ENCODE measurements around the gene CAPZA1. TPM values are rescaled to one million over a fixed set of nuclear protein-coding genes. Genes with fewer than 3 reads are reported as not detected.

Gene CAPZA1
- polyA plus RNA-seq, 1 of the 3 experiments (the other 2 are of a cell fraction) = 50.8 TPM

DNA sequence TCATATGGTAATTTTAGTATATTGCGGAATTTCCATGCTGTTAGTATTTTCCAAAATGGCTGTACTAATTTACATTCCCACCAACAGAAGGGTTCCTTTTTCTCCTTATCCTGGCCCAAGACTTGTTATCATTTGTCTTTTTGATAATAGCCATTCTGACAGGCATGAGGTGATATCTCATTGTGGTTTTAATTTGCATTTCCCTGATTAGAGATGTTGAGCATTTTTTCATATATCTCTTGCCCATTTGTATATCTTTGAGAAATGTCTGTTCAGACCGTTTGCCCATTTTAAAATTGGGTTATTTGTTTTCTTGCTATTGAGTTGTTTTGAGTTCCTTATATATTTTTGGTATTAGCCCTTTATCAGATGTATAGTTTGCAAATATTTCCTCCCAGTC lies 14.0 kb downstream of the CAPZA1 start (continued):
- TF ChIP-seq, protein P1, sequence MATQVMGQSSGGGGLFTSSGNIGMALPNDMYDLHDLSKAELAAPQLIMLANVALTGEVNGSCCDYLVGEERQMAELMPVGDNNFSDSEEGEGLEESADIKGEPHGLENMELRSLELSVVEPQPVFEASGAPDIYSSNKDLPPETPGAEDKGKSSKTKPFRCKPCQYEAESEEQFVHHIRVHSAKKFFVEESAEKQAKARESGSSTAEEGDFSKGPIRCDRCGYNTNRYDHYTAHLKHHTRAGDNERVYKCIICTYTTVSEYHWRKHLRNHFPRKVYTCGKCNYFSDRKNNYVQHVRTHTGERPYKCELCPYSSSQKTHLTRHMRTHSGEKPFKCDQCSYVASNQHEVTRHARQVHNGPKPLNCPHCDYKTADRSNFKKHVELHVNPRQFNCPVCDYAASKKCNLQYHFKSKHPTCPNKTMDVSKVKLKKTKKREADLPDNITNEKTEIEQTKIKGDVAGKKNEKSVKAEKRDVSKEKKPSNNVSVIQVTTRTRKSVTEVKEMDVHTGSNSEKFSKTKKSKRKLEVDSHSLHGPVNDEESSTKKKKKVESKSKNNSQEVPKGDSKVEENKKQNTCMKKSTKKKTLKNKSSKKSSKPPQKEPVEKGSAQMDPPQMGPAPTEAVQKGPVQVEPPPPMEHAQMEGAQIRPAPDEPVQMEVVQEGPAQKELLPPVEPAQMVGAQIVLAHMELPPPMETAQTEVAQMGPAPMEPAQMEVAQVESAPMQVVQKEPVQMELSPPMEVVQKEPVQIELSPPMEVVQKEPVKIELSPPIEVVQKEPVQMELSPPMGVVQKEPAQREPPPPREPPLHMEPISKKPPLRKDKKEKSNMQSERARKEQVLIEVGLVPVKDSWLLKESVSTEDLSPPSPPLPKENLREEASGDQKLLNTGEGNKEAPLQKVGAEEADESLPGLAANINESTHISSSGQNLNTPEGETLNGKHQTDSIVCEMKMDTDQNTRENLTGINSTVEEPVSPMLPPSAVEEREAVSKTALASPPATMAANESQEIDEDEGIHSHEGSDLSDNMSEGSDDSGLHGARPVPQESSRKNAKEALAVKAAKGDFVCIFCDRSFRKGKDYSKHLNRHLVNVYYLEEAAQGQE (IDR thresholded peaks at IDR 0.05; ENCODE audit: low read depth, low read length) = no peak
- TF ChIP-seq MXI1 (IDR thresholded peaks at IDR 0.05; ENCODE audit: low read depth, low read length) = no peak
- TF ChIP-seq, protein P2, sequence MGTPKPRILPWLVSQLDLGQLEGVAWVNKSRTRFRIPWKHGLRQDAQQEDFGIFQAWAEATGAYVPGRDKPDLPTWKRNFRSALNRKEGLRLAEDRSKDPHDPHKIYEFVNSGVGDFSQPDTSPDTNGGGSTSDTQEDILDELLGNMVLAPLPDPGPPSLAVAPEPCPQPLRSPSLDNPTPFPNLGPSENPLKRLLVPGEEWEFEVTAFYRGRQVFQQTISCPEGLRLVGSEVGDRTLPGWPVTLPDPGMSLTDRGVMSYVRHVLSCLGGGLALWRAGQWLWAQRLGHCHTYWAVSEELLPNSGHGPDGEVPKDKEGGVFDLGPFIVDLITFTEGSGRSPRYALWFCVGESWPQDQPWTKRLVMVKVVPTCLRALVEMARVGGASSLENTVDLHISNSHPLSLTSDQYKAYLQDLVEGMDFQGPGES (IDR thresholded peaks at IDR 0.05; ENCODE audit: low read depth, low read length) = no peak
- TF ChIP-seq POLR2AphosphoS5 (IDR thresholded peaks at IDR 0.05; ENCODE audit: low read depth, low read length) = no peak
- no peak for TF ChIP-seq YY1 (IDR thresholded peaks at IDR 0.05; ENCODE audit: low read depth)
- TF ChIP-seq CHD2 (IDR thresholded peaks at IDR 0.05; ENCODE audit: low read length, partially characterized antibody) = no peak

DNA sequence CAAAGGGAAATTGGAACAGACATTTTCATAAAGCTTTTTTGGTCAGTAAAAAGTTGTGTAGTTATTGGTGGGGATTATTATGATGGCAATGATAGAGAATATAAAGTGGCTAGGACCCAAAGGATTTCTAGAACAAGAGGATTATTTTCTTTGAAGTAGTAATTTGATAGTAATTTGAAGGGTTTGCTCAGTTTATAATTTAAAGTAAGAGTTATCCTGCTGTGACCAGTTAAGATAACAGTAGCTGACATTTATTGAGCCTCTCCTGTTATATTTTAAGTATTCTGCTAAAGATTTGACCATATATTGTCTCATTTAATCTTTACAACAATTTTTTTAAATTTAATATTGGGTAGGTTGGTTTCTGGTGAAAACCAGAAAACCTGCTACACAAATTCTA lies 14.7 kb downstream of the CAPZA1 start:
- no peak for DNase-seq
- Histone ChIP-seq H3K79me2 (ENCODE audit: insufficient read depth) (peaks cover 100% of the 10 kb centered on the region), H3K4me1 (ENCODE audit: control insufficient read depth in 1 of 2, insufficient read depth in 2 of 2, low read depth in 1 of 2, low read length in 1 of 2) (peaks cover 0 to 14% of the 10 kb centered on the region in 2 experiments; a peak in 2 of 4 replicates), H3F3A (replicated peaks; ENCODE audit: insufficient read depth) (peaks cover 36% of the 10 kb centered on the region), H2AFZ (ENCODE audit: low read depth) (no peak overlapping the region), H4K20me1 (ENCODE audit: insufficient read depth) (peaks cover 94% of the 10 kb centered on the region), H3K9me3 (no peaks in the 10 kb centered on the region), H3K36me3 (replicated peaks in 1 of 2; ENCODE audit: control insufficient read depth in 1 of 2, insufficient read depth in 2 of 2, low read length in 1 of 2) (peaks cover 8% of the 10 kb centered on the region in 2 experiments), H3K27me3 (ENCODE audit: insufficient read depth) (no peaks in the 10 kb centered on the region), H3K4me2 (no peak overlapping the region), H3K9me2 (no peaks in the 10 kb centered on the region), H3K9ac (no peak overlapping the region), H3K27ac (ENCODE audit: low read depth in 2 of 2, low read length in 1 of 2) (no peak overlapping the region), H3K4me3 (ENCODE audit: low read depth in 2 of 2, low read length in 1 of 2) (no peak overlapping the region)
- ChIA-PET CTCF (interaction anchor here (1.3 to 1.5 kb wide), 2 partner anchors 21 to 265 kb away, joined by 3 read pairs; no protein-coding TSS in a partner anchor), POLR2A (no interaction called here)
- TF ChIP-seq FOXJ3 (CRISPR knock-in tag; IDR thresholded peaks at IDR 0.05) (no peak), FOSL2 (IDR thresholded peaks at IDR 0.05; ENCODE audit: borderline replicate concordance, low read depth) (no peak)
- TF ChIP-seq, protein P3, sequence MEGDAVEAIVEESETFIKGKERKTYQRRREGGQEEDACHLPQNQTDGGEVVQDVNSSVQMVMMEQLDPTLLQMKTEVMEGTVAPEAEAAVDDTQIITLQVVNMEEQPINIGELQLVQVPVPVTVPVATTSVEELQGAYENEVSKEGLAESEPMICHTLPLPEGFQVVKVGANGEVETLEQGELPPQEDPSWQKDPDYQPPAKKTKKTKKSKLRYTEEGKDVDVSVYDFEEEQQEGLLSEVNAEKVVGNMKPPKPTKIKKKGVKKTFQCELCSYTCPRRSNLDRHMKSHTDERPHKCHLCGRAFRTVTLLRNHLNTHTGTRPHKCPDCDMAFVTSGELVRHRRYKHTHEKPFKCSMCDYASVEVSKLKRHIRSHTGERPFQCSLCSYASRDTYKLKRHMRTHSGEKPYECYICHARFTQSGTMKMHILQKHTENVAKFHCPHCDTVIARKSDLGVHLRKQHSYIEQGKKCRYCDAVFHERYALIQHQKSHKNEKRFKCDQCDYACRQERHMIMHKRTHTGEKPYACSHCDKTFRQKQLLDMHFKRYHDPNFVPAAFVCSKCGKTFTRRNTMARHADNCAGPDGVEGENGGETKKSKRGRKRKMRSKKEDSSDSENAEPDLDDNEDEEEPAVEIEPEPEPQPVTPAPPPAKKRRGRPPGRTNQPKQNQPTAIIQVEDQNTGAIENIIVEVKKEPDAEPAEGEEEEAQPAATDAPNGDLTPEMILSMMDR (IDR thresholded peaks at IDR 0.05) = no peak
- TF ChIP-seq, protein P4, sequence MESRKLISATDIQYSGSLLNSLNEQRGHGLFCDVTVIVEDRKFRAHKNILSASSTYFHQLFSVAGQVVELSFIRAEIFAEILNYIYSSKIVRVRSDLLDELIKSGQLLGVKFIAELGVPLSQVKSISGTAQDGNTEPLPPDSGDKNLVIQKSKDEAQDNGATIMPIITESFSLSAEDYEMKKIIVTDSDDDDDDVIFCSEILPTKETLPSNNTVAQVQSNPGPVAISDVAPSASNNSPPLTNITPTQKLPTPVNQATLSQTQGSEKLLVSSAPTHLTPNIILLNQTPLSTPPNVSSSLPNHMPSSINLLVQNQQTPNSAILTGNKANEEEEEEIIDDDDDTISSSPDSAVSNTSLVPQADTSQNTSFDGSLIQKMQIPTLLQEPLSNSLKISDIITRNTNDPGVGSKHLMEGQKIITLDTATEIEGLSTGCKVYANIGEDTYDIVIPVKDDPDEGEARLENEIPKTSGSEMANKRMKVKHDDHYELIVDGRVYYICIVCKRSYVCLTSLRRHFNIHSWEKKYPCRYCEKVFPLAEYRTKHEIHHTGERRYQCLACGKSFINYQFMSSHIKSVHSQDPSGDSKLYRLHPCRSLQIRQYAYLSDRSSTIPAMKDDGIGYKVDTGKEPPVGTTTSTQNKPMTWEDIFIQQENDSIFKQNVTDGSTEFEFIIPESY (IDR thresholded peaks at IDR 0.05; ENCODE audit: borderline replicate concordance, low read depth) = no peak
- TF ChIP-seq, protein P2 (IDR thresholded peaks at IDR 0.05; ENCODE audit: low read depth, low read length) = no peak

Data from SK-N-SH (cell line).